Measurements from ENCODE around the gene OR6Q1.
"Not testable (repeated sequence)": the region's sequence is repeated elsewhere in the genome, so short reads cannot be mapped to it uniquely, and the experiment has no call there.

Gene OR6Q1

GRCh38 chr11:58030653-58031052 is at the start of gene OR6Q1:
OR6Q1 (plus strand) TSS chr11:58030953; CDS start chr11:58030953, 0 bp downstream.
- no peak within 1 kb of the TSS for H3K4me3 ChIP-seq
- no peaks in the 10 kb centered on the region for H3K36me3 ChIP-seq
- intact Hi-C loops (cut with DNase I; ENCODE audit: low total_unique reads), result no loop called here
- no peak for DNase-seq
- no peaks in the 10 kb centered on the region for H3K9me3 ChIP-seq
- no peaks in the 10 kb centered on the region for H3K27me3 ChIP-seq
- H3K4me1 ChIP-seq, result peaks cover 0 to 29% (median 7%) of the 10 kb centered on the region in 4 donors
- no peak for TF ChIP-seq CTCF (IDR thresholded peaks at IDR 0.05)
- no peak within 1 kb of the TSS for H3K27ac ChIP-seq

GRCh38 chr11:57981536-57981935 is 49.2 kb upstream of the OR6Q1 start:
- Histone ChIP-seq H3K4me3 (no peak overlapping the region), H3K36me3 (no peaks in the 10 kb centered on the region), H3K27me3 (no peaks in the 10 kb centered on the region), H3K27ac (no peak overlapping the region), H3K4me1 (peaks cover 0 to 15% (median 0%) of the 10 kb centered on the region in 4 donors), H3K9me3 (no peaks in the 10 kb centered on the region)
- no peak for DNase-seq
- no peak for TF ChIP-seq CTCF (IDR thresholded peaks at IDR 0.05)
- intact Hi-C loops (cut with DNase I; ENCODE audit: low total_unique reads), result no loop called here

- no peak overlapping the region for H3K27ac ChIP-seq
- no peaks in the 10 kb centered on the region for H3K9me3 ChIP-seq
- no peak for TF ChIP-seq CTCF (IDR thresholded peaks at IDR 0.05)
- intact Hi-C loops (cut with DNase I; ENCODE audit: low total_unique reads), result no loop called here
- DNase-seq, result no peak
- H3K36me3 ChIP-seq, result no peaks in the 10 kb centered on the region
- no peaks in the 10 kb centered on the region for H3K27me3 ChIP-seq
- peaks cover 0 to 15% (median 0%) of the 10 kb centered on the region in 4 donors for H3K4me1 ChIP-seq
- H3K4me3 ChIP-seq, result no peak overlapping the region
These were observed 48.0 kb upstream of the OR6Q1 start for GRCh38 chr11:57982776-57983175.

GRCh38 chr11:57983191-57983590 is 47.6 kb upstream of the OR6Q1 start:
- no peaks in the 10 kb centered on the region for H3K27me3 ChIP-seq
- no peaks in the 10 kb centered on the region for H3K9me3 ChIP-seq
- no peak overlapping the region for H3K27ac ChIP-seq
- TF ChIP-seq CTCF (IDR thresholded peaks at IDR 0.05), result no peak
- no peaks in the 10 kb centered on the region for H3K36me3 ChIP-seq
- no peak for DNase-seq
- peaks cover 0 to 15% (median 0%) of the 10 kb centered on the region in 4 donors for H3K4me1 ChIP-seq
- intact Hi-C loops (cut with DNase I; ENCODE audit: low total_unique reads), result no loop called here
- H3K4me3 ChIP-seq, result no peak overlapping the region

GRCh38 chr11:57999523-57999922 is 31.2 kb upstream of the OR6Q1 start:
- H3K36me3 ChIP-seq; H3K9me3 ChIP-seq; H3K4me3 ChIP-seq; H3K27me3 ChIP-seq; H3K4me1 ChIP-seq; H3K27ac ChIP-seq; intact Hi-C loops (cut with DNase I; ENCODE audit: low total_unique reads); DNase-seq: not testable (repeated sequence)

GRCh38 chr11:58000021-58000420 is 30.7 kb upstream of the OR6Q1 start:
- not testable (repeated sequence) for H3K36me3 ChIP-seq

GRCh38 chr11:58000699-58001098 is 30.1 kb upstream of the OR6Q1 start:
- intact Hi-C loops (cut with DNase I; ENCODE audit: low total_unique reads), result no loop called here
- no peak for TF ChIP-seq CTCF (IDR thresholded peaks at IDR 0.05)
- Histone ChIP-seq H3K27ac (no peak overlapping the region), H3K27me3 (no peaks in the 10 kb centered on the region), H3K4me3 (no peak overlapping the region), H3K9me3 (no peaks in the 10 kb centered on the region), H3K36me3 (no peaks in the 10 kb centered on the region), H3K4me1 (no peaks in the 10 kb centered on the region)
- DNase-seq, result no peak

More at GRCh38 chr11:58000021-58000420, 30.7 kb upstream of the OR6Q1 start:
- H3K9me3 ChIP-seq; H3K4me1 ChIP-seq; intact Hi-C loops (cut with DNase I; ENCODE audit: low total_unique reads); H3K4me3 ChIP-seq; DNase-seq; H3K27me3 ChIP-seq; H3K27ac ChIP-seq: not testable (repeated sequence)

Data from tibial artery (tissue), 4 donors.